ENCODE measurements around the gene PDE4D. TPM values are rescaled to one million over a fixed set of nuclear protein-coding genes. Genes with fewer than 3 reads are reported as not detected.

PDE4D gene
- total RNA-seq, 1 donor: 12.7 TPM

DNA sequence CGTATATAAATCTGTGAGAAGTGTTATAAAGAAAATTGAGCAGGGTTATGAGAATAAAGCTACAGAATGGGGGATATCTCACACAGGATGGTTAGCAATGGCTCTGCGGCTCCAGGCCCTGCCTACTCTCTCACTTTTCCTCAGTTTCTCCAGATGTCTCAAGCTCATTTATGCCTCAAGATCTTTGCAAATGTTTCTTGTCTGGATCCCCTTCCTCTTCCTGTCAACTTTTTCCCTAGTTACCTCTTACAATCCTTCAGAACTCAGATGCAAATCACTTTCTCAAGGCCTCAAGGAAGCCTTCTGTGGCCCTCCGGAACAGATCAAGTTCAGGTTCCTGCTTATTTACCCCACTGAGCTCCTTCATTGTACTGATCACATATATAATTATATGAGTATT lies 924.3 kb downstream of the PDE4D start:
- H3K4me3 ChIP-seq (ENCODE audit: low read depth, low read length): no peak overlapping the region
- TF ChIP-seq, protein P1, sequence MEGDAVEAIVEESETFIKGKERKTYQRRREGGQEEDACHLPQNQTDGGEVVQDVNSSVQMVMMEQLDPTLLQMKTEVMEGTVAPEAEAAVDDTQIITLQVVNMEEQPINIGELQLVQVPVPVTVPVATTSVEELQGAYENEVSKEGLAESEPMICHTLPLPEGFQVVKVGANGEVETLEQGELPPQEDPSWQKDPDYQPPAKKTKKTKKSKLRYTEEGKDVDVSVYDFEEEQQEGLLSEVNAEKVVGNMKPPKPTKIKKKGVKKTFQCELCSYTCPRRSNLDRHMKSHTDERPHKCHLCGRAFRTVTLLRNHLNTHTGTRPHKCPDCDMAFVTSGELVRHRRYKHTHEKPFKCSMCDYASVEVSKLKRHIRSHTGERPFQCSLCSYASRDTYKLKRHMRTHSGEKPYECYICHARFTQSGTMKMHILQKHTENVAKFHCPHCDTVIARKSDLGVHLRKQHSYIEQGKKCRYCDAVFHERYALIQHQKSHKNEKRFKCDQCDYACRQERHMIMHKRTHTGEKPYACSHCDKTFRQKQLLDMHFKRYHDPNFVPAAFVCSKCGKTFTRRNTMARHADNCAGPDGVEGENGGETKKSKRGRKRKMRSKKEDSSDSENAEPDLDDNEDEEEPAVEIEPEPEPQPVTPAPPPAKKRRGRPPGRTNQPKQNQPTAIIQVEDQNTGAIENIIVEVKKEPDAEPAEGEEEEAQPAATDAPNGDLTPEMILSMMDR (IDR thresholded peaks at IDR 0.05; ENCODE audit: insufficient read depth, low read length): no peak
- DNase-seq (ENCODE audit: low read depth): no peak

GRCh38 chr5:58968350-58968749 lies 925.2 kb downstream of the PDE4D start:
- TF ChIP-seq, protein P1 (IDR thresholded peaks at IDR 0.05; ENCODE audit: insufficient read depth, low read length): no peak
- H3K4me3 ChIP-seq (ENCODE audit: low read depth, low read length): no peak overlapping the region
- DNase-seq (ENCODE audit: low read depth): no peak

GRCh38 chr5:58967597-58968281 lies 925.8 kb downstream of the PDE4D start:
- no peak overlapping the region for H3K4me3 ChIP-seq (ENCODE audit: low read depth, low read length)
- no peak for DNase-seq (ENCODE audit: low read depth)
- TF ChIP-seq, protein P1 (IDR thresholded peaks at IDR 0.05; ENCODE audit: insufficient read depth, low read length): no peak

- TF ChIP-seq, protein P1 (IDR thresholded peaks at IDR 0.05; ENCODE audit: insufficient read depth, low read length): no peak
- DNase-seq (ENCODE audit: low read depth): no peak
- no peak overlapping the region for H3K4me3 ChIP-seq (ENCODE audit: low read depth, low read length)
Measured at GRCh38 chr5:58965677-58966414, 927.7 kb downstream of the PDE4D start.

DNA sequence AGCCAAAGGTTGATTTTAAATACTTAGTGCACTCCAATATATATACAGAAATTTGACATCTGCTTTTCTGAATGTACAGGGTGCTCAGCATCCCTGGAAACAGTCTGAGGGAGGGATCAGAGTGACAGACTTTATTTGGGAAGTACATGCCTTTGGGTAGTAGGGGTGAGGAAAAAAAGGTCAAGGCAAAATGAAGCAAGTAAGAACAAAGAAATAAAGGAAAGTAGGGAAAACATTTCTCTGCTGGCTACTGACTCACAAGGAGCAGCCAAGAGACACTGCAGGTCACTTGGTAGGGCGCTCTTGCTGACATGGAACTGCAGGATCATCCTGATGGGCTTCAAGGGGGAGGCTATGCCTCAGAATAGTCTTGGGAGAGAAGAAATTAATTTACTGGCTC lies 929.7 kb downstream of the PDE4D start:
- TF ChIP-seq, protein P1 (IDR thresholded peaks at IDR 0.05; ENCODE audit: insufficient read depth, low read length): no peak
- no peak for DNase-seq (ENCODE audit: low read depth)
- no peak overlapping the region for H3K4me3 ChIP-seq (ENCODE audit: low read depth, low read length)

DNA sequence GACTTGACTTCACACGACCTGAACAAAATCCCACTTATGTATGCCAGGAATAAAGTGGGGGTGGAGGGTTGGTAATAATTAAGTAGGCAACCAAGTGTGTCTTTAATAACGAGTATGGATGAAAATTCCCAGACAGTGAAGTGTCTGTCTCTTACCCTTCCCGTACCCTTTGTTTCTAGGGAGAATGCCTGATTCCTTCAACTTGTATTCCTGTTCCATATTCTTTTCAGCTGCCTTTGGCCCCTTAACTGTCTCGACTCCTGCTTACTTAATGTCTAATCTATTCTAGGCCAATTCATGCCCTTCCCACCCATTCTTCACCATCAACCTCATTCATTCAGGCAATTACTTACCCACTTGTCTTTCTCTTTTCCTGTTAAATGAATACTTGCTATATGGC lies 930.2 kb downstream of the PDE4D start:
- DNase-seq (ENCODE audit: low read depth): no peak
- H3K4me3 ChIP-seq (ENCODE audit: low read depth, low read length): no peak overlapping the region
- TF ChIP-seq, protein P1 (IDR thresholded peaks at IDR 0.05; ENCODE audit: insufficient read depth, low read length): no peak

Data from fibroblast of the aortic adventitia (primary cell).